ENCODE results near the gene CXCL11.
"Not testable (repeated sequence)": the region's sequence is repeated elsewhere in the genome, so short reads cannot be mapped to it uniquely, and the experiment has no call there.

The CXCL11 gene

DNA sequence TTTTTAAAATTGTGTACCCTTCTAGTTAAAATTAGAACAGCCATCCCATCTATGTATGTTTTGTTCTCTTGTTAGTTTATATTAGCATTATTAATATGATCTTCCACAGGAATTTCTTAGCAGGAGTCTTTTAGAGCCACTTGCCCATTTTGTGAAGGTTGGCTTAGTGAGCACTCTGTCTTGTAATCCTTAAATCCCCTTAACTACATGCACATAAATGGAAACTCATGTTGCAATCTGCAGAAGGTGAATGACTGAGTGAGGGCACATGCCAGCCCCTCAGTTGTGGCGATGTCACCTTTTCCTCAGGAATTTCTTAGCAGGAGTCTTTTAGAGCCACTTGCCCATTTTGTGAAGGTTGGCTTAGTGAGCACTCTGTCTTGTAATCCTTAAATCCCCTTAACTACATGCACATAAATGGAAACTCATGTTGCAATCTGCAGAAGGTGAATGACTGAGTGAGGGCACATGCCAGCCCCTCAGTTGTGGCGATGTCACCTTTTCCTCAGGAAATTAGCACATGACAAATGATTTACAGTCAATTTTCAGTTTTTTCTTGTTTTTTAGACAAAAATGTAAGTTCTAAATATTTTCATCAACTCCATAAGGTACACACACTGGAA, 37.2 kb downstream of the CXCL11 start:
- not testable (repeated sequence) for H3K27ac Mint-ChIP-seq; H3K27me3 Mint-ChIP-seq; H3K4me1 Mint-ChIP-seq (ENCODE audit: low read depth); H3K36me3 Mint-ChIP-seq; H3K9me3 Mint-ChIP-seq (ENCODE audit: low read depth); H3K4me3 Mint-ChIP-seq

DNA sequence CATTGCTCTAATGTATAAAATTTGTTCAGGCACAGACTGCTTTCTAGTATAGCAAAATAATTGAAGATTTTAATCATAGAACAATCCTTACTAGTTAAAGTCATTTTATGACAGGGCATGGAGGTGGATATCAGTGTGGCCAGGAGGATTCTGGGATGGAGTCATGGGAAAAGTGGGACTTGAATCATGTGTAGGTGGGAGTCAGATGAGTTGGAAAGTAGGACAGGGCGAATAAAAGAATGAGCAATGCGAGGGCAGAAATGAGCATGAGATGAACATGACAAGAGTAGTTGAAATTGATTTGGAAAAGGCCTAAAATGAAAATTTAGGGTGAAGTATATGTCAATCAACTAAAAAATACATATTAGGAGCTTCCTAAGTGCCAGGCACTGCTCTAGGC, 37.9 kb downstream of the CXCL11 start:
- Mint-ChIP-seq H3K27ac (no peak overlapping the region), H3K9me3 (ENCODE audit: low read depth) (no peaks in the 10 kb centered on the region), H3K4me3 (no peak overlapping the region), H3K36me3 (no peaks in the 10 kb centered on the region), H3K27me3 (no peaks in the 10 kb centered on the region), H3K4me1 (ENCODE audit: low read depth) (no peaks in the 10 kb centered on the region)

GRCh38 chr4:75997081-75997480, 38.8 kb downstream of the CXCL11 start:
- Mint-ChIP-seq H3K9me3 (ENCODE audit: low read depth) (no peaks in the 10 kb centered on the region), H3K4me1 (ENCODE audit: low read depth) (no peaks in the 10 kb centered on the region), H3K27me3 (no peaks in the 10 kb centered on the region), H3K27ac (no peak overlapping the region), H3K4me3 (no peak overlapping the region), H3K36me3 (no peaks in the 10 kb centered on the region)

DNA sequence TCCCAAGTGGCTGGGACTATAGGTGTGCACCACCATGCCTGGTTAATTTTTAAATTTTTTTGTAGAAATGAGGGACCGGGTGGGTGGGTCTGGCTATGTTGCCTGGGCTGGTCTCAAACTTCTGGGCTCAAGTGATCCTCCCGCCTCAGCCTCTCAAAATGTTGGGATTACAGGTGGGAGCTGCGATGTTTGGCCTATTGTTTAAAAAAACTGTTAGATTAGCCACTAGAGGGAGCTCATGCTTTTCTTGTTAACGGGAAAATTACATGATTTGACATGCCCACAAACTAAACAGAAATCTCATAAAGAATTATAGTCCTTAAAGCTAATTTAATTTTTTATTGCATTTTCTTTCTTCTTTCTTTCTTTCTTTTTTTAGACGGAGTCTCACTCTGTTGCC, 40.1 kb downstream of the CXCL11 start:
- no peaks in the 10 kb centered on the region for H3K27me3 Mint-ChIP-seq
- no peaks in the 10 kb centered on the region for H3K36me3 Mint-ChIP-seq
- H3K4me1 Mint-ChIP-seq (ENCODE audit: low read depth) = peaks cover 7% of the 10 kb centered on the region
- H3K27ac Mint-ChIP-seq = no peak overlapping the region
- no peaks in the 10 kb centered on the region for H3K9me3 Mint-ChIP-seq (ENCODE audit: low read depth)
- H3K4me3 Mint-ChIP-seq = no peak overlapping the region

DNA sequence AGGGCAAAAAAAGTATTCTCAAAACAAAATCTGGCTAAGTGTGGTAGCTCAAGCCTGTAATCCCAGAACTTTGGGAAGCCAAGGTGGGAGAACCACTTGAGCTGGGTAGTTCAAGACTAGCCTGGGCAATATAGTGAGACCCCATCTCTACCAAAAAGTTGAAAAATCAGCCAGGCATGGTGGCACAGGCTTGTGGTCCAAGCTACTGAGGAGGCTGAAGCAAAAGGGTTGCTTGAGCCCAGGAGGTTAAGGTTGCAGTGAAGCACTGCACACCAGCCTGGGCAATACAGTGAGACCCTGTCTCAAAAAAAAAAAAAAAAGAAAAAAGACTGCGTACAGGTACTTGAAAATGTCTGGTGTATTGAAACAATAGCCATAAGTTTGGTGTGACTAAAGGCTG, 43.4 kb downstream of the CXCL11 start:
- no peaks in the 10 kb centered on the region for H3K9me3 Mint-ChIP-seq (ENCODE audit: low read depth)
- peaks cover 16% of the 10 kb centered on the region for H3K36me3 Mint-ChIP-seq
- H3K4me1 Mint-ChIP-seq (ENCODE audit: low read depth) = peaks cover 29% of the 10 kb centered on the region
- no peak overlapping the region for H3K27ac Mint-ChIP-seq
- no peak overlapping the region for H3K4me3 Mint-ChIP-seq
- H3K27me3 Mint-ChIP-seq = no peaks in the 10 kb centered on the region

- no peaks in the 10 kb centered on the region for H3K9me3 Mint-ChIP-seq (ENCODE audit: low read depth)
- H3K27ac Mint-ChIP-seq = peak overlapping the region; percentile 87
- H3K36me3 Mint-ChIP-seq = peaks cover 20% of the 10 kb centered on the region
- H3K4me1 Mint-ChIP-seq (ENCODE audit: low read depth) = peaks cover 29% of the 10 kb centered on the region
- peak overlapping the region; percentile 94 for H3K4me3 Mint-ChIP-seq
- H3K27me3 Mint-ChIP-seq = no peaks in the 10 kb centered on the region
Measured at GRCh38 chr4:75989846-75990528, 45.9 kb downstream of the CXCL11 start.

- H3K4me3 Mint-ChIP-seq = no peak overlapping the region
- peaks cover 28% of the 10 kb centered on the region for H3K36me3 Mint-ChIP-seq
- H3K27ac Mint-ChIP-seq = no peak overlapping the region
- H3K9me3 Mint-ChIP-seq (ENCODE audit: low read depth) = no peaks in the 10 kb centered on the region
- no peaks in the 10 kb centered on the region for H3K27me3 Mint-ChIP-seq
- peaks cover 26% of the 10 kb centered on the region for H3K4me1 Mint-ChIP-seq (ENCODE audit: low read depth)
Measured at GRCh38 chr4:75985116-75985515, 50.8 kb downstream of the CXCL11 start.

All from activated naive CD8-positive, alpha-beta T cell (primary cell).